Smooth muscle cell (in vitro differentiated cells): ENCODE data around the gene ZNF234. TPM values are rescaled to one million over a fixed set of nuclear protein-coding genes. Genes with fewer than 3 reads are reported as not detected.
"Not testable (repeated sequence)": the region's sequence is repeated elsewhere in the genome, so short reads cannot be mapped to it uniquely, and the experiment has no call there.

Experiments
- DNase-seq: peaks from one replicate; lab custom pipeline; 2025; ENCODE audit not compliant: unreplicated experiment; lab: John Stamatoyannopoulos, UW
- H2AFZ ChIP-seq: fragments of 200-600 bp; sonication (generic); 2 replicates; pipeline ENCODE4 v1.6.0; 2016; ENCODE audit warnings: antibody characterized with exemption, low read depth, mild to moderate bottlenecking
- H3F3A ChIP-seq: fragments of 200-600 bp; sonication (generic); 2 replicates; pipeline ENCODE4 v1.6.0; 2017; ENCODE audit warnings: antibody characterized with exemption, low read depth
- H3K27ac ChIP-seq: fragments of 200-600 bp; sonication (generic); 2 replicates; pipeline ENCODE4 v1.5.1; 2016; ENCODE audit warnings: low read depth, mild to moderate bottlenecking
- H3K27me3 ChIP-seq: fragments of 200-600 bp; sonication (generic); 2 replicates; pipeline ENCODE4 v1.6.1; 2016; ENCODE audit warnings: low read depth, mild to moderate bottlenecking
- H3K36me3 ChIP-seq: fragments of 200-600 bp; sonication (generic); 2 replicates; pipeline ENCODE4 v1.5.1; 2016; ENCODE audit warnings: low read depth
- H3K4me1 ChIP-seq: fragments of 200-600 bp; sonication (generic); 2 replicates; pipeline ENCODE4 v1.5.1; 2016; ENCODE audit warnings: low read depth
- H3K4me2 ChIP-seq: fragments of 200-600 bp; sonication (generic); 2 replicates; pipeline ENCODE4 v1.6.0; 2016; ENCODE audit warnings: mild to moderate bottlenecking
- H3K4me3 ChIP-seq: fragments of 200-600 bp; sonication (generic); 2 replicates; pipeline ENCODE4 v1.5.1; 2016; ENCODE audit warnings: mild to moderate bottlenecking
- H3K79me2 ChIP-seq: fragments of 200-600 bp; sonication (generic); 2 replicates; pipeline ENCODE4 v1.6.0; 2016; ENCODE audit warnings: low read depth, mild to moderate bottlenecking
- H3K9ac ChIP-seq: fragments of 200-600 bp; sonication (generic); 2 replicates; pipeline ENCODE4 v1.6.0; 2016; ENCODE audit warnings: low read depth
- H3K9me3 ChIP-seq: fragments of 200-600 bp; sonication (generic); replicated peaks from 2 replicates; pipeline ENCODE4 v1.5.1; 2016; ENCODE audit warnings: low read depth
- H4K20me1 ChIP-seq: fragments of 200-600 bp; sonication (generic); 2 replicates; pipeline ENCODE4 v1.6.0; 2016; ENCODE audit warnings: low read depth
- CTCF ChIP-seq: fragments of 200-600 bp; sonication (generic); IDR thresholded peaks from 2 replicates; pipeline ENCODE4 v1.5.1; 2017; ENCODE audit warnings: borderline replicate concordance, mild to moderate bottlenecking, antibody characterized with exemption; ENCODE audit not compliant: insufficient read depth, poor library complexity, severe bottlenecking
- WGBS: methylation state at CpG from one replicate; pipeline ENCODE4 v1.1.7; 2016; ENCODE audit warnings: low lambda C conversion rate; 5-methylcytosine and 5-hydroxymethylcytosine counted together
- polyA plus RNA-seq: library from polyadenylated mRNA; unstranded; fragments of >200 nt; fragmentation: Nextera tagmentation; extraction: Ambion mirVana; gene quantifications from 2 replicates; pipeline ENCODE4 v1.2.1, GENCODE V29; 2016
- total RNA-seq: library from RNA; depleted of rRNA; stranded (reverse); fragments of >200 nt; gene quantifications from 2 replicates; pipeline ENCODE4 v1.2.3, GENCODE V29; 2014

Gene ZNF234
- total and polyA plus RNA-seq, 2 experiments from 2014 or later, result 3.2 to 4.6 TPM

DNA sequence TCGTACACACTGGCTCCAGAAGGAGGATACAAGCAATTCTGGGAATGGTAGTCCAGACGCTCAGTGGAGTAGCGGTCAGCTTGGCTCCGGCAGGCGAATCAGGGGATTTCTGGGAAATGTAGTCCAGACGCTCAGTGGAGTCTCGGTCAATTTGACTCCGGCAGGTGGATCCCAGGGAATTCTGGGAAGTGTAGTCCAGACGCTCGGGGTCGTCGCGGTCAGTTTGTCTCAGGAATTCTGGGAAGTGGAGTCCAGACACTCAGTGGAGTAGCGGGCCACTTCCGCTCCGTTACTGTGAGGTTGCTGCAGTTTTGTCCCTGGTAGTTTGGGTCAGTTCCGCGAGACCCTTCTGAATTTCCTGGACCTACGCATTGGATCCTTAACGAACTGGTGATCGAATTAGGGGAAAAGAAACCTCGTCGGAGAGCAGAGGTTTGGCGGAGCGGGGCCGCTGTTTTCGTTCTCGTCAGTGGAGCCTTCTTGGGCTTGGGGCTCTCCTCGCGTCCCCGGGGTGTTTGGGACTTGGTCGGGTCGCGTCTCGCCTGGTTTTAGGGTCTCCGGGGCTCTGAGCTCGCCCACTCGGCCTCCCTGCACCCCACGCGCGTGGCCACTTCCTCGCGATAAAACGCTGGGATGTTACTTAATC lies 28.1 kb upstream of the ZNF234 start, which contains the start of gene ZNF225:
TSS of gene ZNF225 (plus strand) at position 262 of the 646 bp plus-strand sequence. CDS start 2,429 bp downstream, outside the sequence.
- 2% methylated on average over 44 of the region's 44 CpGs for WGBS
- Histone ChIP-seq H3K4me2 (peak within 1 kb of the TSS; percentile 91), H3K9ac (peak within 1 kb of the TSS; percentile 62), H4K20me1 (no peaks in the 10 kb centered on the region), H3K9me3 (peaks cover 4% of the 10 kb centered on the region), H3K27ac (peak within 1 kb of the TSS; percentile 58), H3K4me1 (peaks cover 8% of the 10 kb centered on the region), H2AFZ (peak within 1 kb of the TSS; percentile 96), H3F3A (peaks cover 4% of the 10 kb centered on the region), H3K27me3 (no peaks in the 10 kb centered on the region), H3K4me3 (peak within 1 kb of the TSS; percentile 79), H3K36me3 (peaks cover 22% of the 10 kb centered on the region), H3K79me2 (peaks cover 20% of the 10 kb centered on the region)
- TF ChIP-seq CTCF, result no peak
- DNase-seq, result peak; percentile 61

- no peak for TF ChIP-seq CTCF
- Histone ChIP-seq H3K4me1 (peaks cover 8% of the 10 kb centered on the region), H2AFZ (peak overlapping the region; percentile 96), H3K27ac (peak overlapping the region; percentile 25), H3K9me3 (no peaks in the 10 kb centered on the region), H3K79me2 (peaks cover 20% of the 10 kb centered on the region), H3F3A (peaks cover 4% of the 10 kb centered on the region), H3K36me3 (peaks cover 16% of the 10 kb centered on the region), H3K4me3 (peak overlapping the region; percentile 79), H4K20me1 (no peaks in the 10 kb centered on the region), H3K9ac (peak overlapping the region; percentile 62), H3K4me2 (peak overlapping the region; percentile 91), H3K27me3 (no peaks in the 10 kb centered on the region)
- 6% methylated on average over 18 of the region's 18 CpGs for WGBS
- no peak for DNase-seq
Measured at GRCh38 chr19:44113784-44114390, 27.5 kb upstream of the ZNF234 start.

DNA sequence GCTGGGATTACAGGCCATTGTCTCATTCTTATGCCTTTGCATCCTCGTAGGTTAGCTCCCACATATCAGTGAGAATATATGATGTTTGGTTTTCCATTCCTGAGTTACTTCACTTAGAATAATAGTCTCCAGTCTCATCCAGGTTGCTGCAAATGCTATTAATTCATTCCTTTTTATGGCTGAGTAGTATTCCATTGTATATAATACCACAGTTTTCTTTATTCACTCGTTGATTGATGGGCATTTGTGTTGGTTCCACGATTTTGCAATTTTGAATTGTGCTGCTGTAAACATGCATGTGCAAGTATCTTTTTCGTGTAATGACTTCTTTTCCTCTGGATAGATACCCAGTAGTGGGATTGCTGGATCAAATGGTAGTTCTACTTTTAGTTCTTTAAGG lies 20.2 kb upstream of the ZNF234 start:
- not testable (repeated sequence) for H3K27me3 ChIP-seq, H3K4me1 ChIP-seq, H2AFZ ChIP-seq, H3K79me2 ChIP-seq, H3F3A ChIP-seq, H3K27ac ChIP-seq, H3K4me2 ChIP-seq, DNase-seq, H3K9ac ChIP-seq, H3K4me3 ChIP-seq, H4K20me1 ChIP-seq
- Histone ChIP-seq H3K36me3 (peaks cover 51% of the 10 kb centered on the region), H3K9me3 (peaks cover 17% of the 10 kb centered on the region)
- 95% methylated on average over 4 of the region's 4 CpGs for WGBS

DNA sequence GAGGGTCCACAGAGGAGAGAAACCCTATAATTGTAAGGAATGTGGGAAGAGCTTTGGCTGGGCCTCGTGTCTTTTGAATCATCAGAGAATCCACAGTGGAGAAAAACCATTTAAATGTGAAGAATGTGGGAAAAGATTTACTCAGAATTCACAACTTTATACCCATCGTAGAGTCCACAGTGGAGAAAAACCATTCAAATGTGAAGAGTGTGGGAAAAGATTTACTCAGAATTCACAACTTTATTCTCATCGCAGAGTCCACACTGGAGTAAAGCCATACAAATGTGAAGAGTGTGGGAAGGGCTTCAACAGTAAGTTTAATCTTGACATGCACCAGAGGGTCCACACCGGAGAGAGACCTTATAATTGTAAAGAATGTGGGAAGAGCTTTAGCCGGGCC lies 9.4 kb upstream of the ZNF234 start:
- Histone ChIP-seq H3K4me1 (no peaks in the 10 kb centered on the region), H2AFZ (no peak overlapping the region), H3K9ac (no peak overlapping the region), H3K27ac (no peak overlapping the region), H3K9me3 (peaks cover 16% of the 10 kb centered on the region), H4K20me1 (no peaks in the 10 kb centered on the region), H3K4me2 (no peak overlapping the region), H3K4me3 (no peak overlapping the region), H3K36me3 (peaks cover 51% of the 10 kb centered on the region), H3K79me2 (no peaks in the 10 kb centered on the region), H3K27me3 (no peaks in the 10 kb centered on the region), H3F3A (no peaks in the 10 kb centered on the region)
- no peak for TF ChIP-seq CTCF
- DNase-seq, result no peak
- 96% methylated on average over 5 of the region's 5 CpGs for WGBS
